Erythroblast (primary cell): ENCODE data around the gene STK36.

Experiments used
- GATA1 ChIP-seq: IDR thresholded peaks from 2 replicates; pipeline ENCODE4 v1.6.1; 2011; ENCODE audit warnings: low read depth, mild to moderate bottlenecking, control low read depth, low read length, moderate library complexity
- POLR2A ChIP-seq: IDR thresholded peaks from 2 replicates; pipeline ENCODE4 v1.6.1; 2011; ENCODE audit warnings: mild to moderate bottlenecking, low read length

- TF ChIP-seq POLR2A (no peak), GATA1 (no peak)
Observed at GRCh38 chr2:218694405-218695145, 22.7 kb downstream of the STK36 start.
